PC-3 (cell line): ENCODE measurements around the gene PFDN2.

Experiments used
- EZH2 ChIP-seq: fragments of 300-600 bp; sonication (generic); IDR thresholded peaks from one replicate; pipeline ENCODE4 v1.6.1; 2017; ENCODE audit warnings: antibody characterized with exemption, mild to moderate bottlenecking, low read length; ENCODE audit not compliant: unreplicated experiment
- EZH2phosphoT487 ChIP-seq: fragments of 300-600 bp; sonication (generic); IDR thresholded peaks from 2 replicates; pipeline ENCODE4 v1.6.1; 2018; ENCODE audit warnings: mild to moderate bottlenecking, antibody characterized with exemption, low read length, borderline replicate concordance
- TF ChIP-seq, protein P1 (sequence below): fragments of 300-600 bp; sonication (generic); conservative IDR thresholded peaks from 2 replicates; pipeline ENCODE4 v1.5.1; 2017; ENCODE audit warnings: antibody characterized with exemption, low read depth, mild to moderate bottlenecking, low read length

DNA sequence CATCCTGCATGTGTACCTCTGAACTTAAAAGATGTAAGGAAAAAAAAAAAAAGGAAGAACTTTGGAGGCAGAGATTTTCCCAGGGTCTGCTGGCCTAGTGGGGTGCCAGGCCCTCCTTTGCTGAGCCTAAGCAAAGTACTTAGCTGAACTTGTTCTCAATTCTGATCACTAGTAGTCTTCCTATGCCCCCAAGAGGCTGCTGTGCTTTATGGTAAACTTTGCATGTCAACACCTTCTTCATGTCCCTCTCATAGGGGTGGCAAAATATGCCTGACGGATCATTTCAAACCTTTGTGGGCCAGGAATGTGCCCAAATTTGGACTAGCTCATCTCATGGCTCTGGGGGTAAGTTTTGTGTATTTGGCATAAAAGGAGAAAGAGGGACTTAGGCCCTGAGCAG, 40.0 kb upstream of the PFDN2 start:
- TF ChIP-seq, protein P1, sequence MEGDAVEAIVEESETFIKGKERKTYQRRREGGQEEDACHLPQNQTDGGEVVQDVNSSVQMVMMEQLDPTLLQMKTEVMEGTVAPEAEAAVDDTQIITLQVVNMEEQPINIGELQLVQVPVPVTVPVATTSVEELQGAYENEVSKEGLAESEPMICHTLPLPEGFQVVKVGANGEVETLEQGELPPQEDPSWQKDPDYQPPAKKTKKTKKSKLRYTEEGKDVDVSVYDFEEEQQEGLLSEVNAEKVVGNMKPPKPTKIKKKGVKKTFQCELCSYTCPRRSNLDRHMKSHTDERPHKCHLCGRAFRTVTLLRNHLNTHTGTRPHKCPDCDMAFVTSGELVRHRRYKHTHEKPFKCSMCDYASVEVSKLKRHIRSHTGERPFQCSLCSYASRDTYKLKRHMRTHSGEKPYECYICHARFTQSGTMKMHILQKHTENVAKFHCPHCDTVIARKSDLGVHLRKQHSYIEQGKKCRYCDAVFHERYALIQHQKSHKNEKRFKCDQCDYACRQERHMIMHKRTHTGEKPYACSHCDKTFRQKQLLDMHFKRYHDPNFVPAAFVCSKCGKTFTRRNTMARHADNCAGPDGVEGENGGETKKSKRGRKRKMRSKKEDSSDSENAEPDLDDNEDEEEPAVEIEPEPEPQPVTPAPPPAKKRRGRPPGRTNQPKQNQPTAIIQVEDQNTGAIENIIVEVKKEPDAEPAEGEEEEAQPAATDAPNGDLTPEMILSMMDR: no peak
- TF ChIP-seq EZH2phosphoT487 (no peak), EZH2 (no peak)
